ENCODE data around the gene GNPTG. TPM values are rescaled to one million over a fixed set of nuclear protein-coding genes. Genes with fewer than 3 reads are reported as not detected.

The GNPTG gene
- total and polyA plus RNA-seq, 2 of the 8 experiments (the other 6 are each of a cell fraction or from before 2014, with no cell fraction given): 26.2 to 51.2 TPM

GRCh38 chr16:1351215-1351581 lies 533 bp upstream of the GNPTG start:
- H3K27me3 ChIP-seq (replicated peaks in 1 of 4; ENCODE audit: control insufficient read depth in 3 of 4, extremely low read depth in 1 of 4, insufficient read depth in 3 of 4, low read length in 3 of 4): no peaks in the 10 kb centered on the region; a peak in 1 of 7 replicates
- no peak overlapping the region for H2BK120ac ChIP-seq (replicated peaks; ENCODE audit: low read depth, low read length)
- FAIRE-seq (no peak), DNase-seq (ENCODE audit: low read depth in 1 of 2, low spot score in 2 of 2) (peak in 1 of 2 experiments; percentile 61)
- no peaks in the 10 kb centered on the region for H3K9me3 ChIP-seq (ENCODE audit: insufficient read depth in 2 of 2, low read depth in 1 of 2, low read length in 1 of 2)
- no peak overlapping the region for H2AFZ ChIP-seq (ENCODE audit: low read length)
- peaks cover 0 to 46% of the 10 kb centered on the region in 2 experiments; a peak in 2 of 4 replicates for H3K79me2 ChIP-seq (ENCODE audit: control insufficient read depth in 1 of 2, insufficient read depth in 2 of 2, low read length in 2 of 2)
- peak overlapping the region; percentile 92 for H4K8ac ChIP-seq (ENCODE audit: extremely low read depth, insufficient read depth, low read length)
- peak overlapping the region; percentile 74 to 97 (median 88) for H3K4me3 ChIP-seq (ENCODE audit: extremely low read depth in 1 of 4, insufficient read depth in 2 of 4, low read depth in 3 of 4, low read length in 4 of 4)
- H2AK5ac ChIP-seq (ENCODE audit: low read depth, low read length): no peak overlapping the region
- H2BK5ac ChIP-seq (ENCODE audit: low read depth, low read length): 0 out of 2 replicates have a peak overlapping the region, but pooled peaks have one; percentile 16
- H2BK12ac ChIP-seq (ENCODE audit: low read depth, low read length): no peak overlapping the region
- WGBS, 2 experiments (ENCODE audit: extremely low coverage in 1 of 2, insufficient coverage in 1 of 2, insufficient read length in 1 of 2, insufficient replicate concordance in 2 of 2, low coverage in 1 of 2, low lambda C conversion rate in 2 of 2, missing lambda C conversion rate in 1 of 2): 6% methylated on average over 30 of the region's 35 CpGs; no CpG with 5 or more reads in 1 of the 2 experiments
- H3K4me1 ChIP-seq (replicated peaks in 1 of 4; ENCODE audit: control insufficient read depth in 3 of 4, insufficient read depth in 4 of 4, low read length in 3 of 4): peaks cover 0 to 7% (median 4%) of the 10 kb centered on the region in 4 experiments; a peak in 3 of 7 replicates
- H3K56ac ChIP-seq (replicated peaks; ENCODE audit: insufficient read length, low read depth, low read length): no peak overlapping the region
- 0 out of 2 replicates have a peak overlapping the region, but pooled peaks have one; percentile 32 for H3K18ac ChIP-seq (ENCODE audit: extremely low read depth, low read length)
- H2BK20ac ChIP-seq (ENCODE audit: low read length): no peak overlapping the region
- peak overlapping the region; percentile 42 to 76 (median 73); a peak in 6 of 7 replicates for H3K9ac ChIP-seq (replicated peaks in 1 of 4; ENCODE audit: extremely low read depth in 1 of 4, low read depth in 3 of 4, low read length in 3 of 4)
- no peak overlapping the region for H4K5ac ChIP-seq (ENCODE audit: insufficient read length, low read depth, low read length)
- H3K4me2 ChIP-seq (ENCODE audit: insufficient read depth in 1 of 2, low read depth in 2 of 2, low read length in 2 of 2): peak overlapping the region; percentile 88 to 99
- H3K4ac ChIP-seq (replicated peaks; ENCODE audit: insufficient read length, low read depth, low read length): peak overlapping the region; percentile 91
- peak overlapping the region; percentile 64; the same call in 1 of the 2 replicates for H3K27ac ChIP-seq (ENCODE audit: low read depth, low read length)
- ChIA-PET POLR2A (ENCODE audit: partially characterized antibody) (interaction anchor here (1.3 kb wide), 1 partner anchor 9 kb away, joined by 5 read pairs; no protein-coding TSS in a partner anchor), CTCF (ENCODE audit: partially characterized antibody) (interaction anchor here (7.1 to 11.1 kb wide), 2 partner anchors 14 to 20 kb away, joined by 43 to 52 read pairs; partner anchors contain the start of gene BAIAP3)
- TF ChIP-seq SP2 (IDR thresholded peaks at IDR 0.05; ENCODE audit: low read length): no peak
- TF ChIP-seq RNF2 (IDR thresholded peaks at IDR 0.05; ENCODE audit: borderline replicate concordance, low read depth, low read length, missing control alignments, poor library complexity, severe bottlenecking): no peak
- no peak for TF ChIP-seq SIRT6 (IDR thresholded peaks at IDR 0.05; ENCODE audit: low read length)
- no peak for TF ChIP-seq SUZ12 (IDR thresholded peaks at IDR 0.05; ENCODE audit: low read length)
- TF ChIP-seq POU5F1 (IDR thresholded peaks at IDR 0.05; ENCODE audit: low read depth, low read length): no peak
- TF ChIP-seq BRCA1 (IDR thresholded peaks at IDR 0.05; ENCODE audit: low read depth, low read length): no peak
- TF ChIP-seq TAF1 (IDR thresholded peaks at IDR 0.05; ENCODE audit: low read depth, low read length): no peak
- no peak for TF ChIP-seq USF2 (IDR thresholded peaks at IDR 0.05; ENCODE audit: low read length)
- TF ChIP-seq SP4 (IDR thresholded peaks at IDR 0.05; ENCODE audit: low read length): no peak
- no peak for TF ChIP-seq MAFK (IDR thresholded peaks at IDR 0.05; ENCODE audit: low read depth, low read length)
- no peak for TF ChIP-seq CHD2 (IDR thresholded peaks at IDR 0.05; ENCODE audit: low read length)
- TF ChIP-seq RAD21 (IDR thresholded peaks at IDR 0.05 in 1 of 2, conservative IDR thresholded peaks at IDR 0.05 in 1 of 2; ENCODE audit: low read depth in 2 of 2, low read length in 2 of 2): no peak
- H2BK15ac ChIP-seq (ENCODE audit: low read length): no peak overlapping the region
- no peak overlapping the region for H3K23ac ChIP-seq (ENCODE audit: insufficient read length)
- H3K79me1 ChIP-seq (ENCODE audit: low read depth, low read length): peaks cover 18% of the 10 kb centered on the region
- H3K23me2 ChIP-seq (ENCODE audit: low read depth, low read length): peaks cover 14% of the 10 kb centered on the region
- H4K91ac ChIP-seq (replicated peaks; ENCODE audit: insufficient read length, low read length): peak overlapping the region; percentile 3
- peaks cover 4 to 9% (median 5%) of the 10 kb centered on the region in 4 experiments; a peak in 4 of 8 replicates for H3K36me3 ChIP-seq (ENCODE audit: control insufficient read depth in 2 of 4, insufficient read depth in 4 of 4, low read length in 3 of 4)
- H4K20me1 ChIP-seq (replicated peaks in 1 of 2; ENCODE audit: control insufficient read depth in 1 of 2, insufficient read depth in 2 of 2, low read length in 2 of 2): peaks cover 0 to 15% of the 10 kb centered on the region in 2 experiments
- no peak overlapping the region for H3K14ac ChIP-seq (ENCODE audit: insufficient read length)
